NCI-H1092 (cell line): ENCODE data around the gene GORASP1.
A peak's percentile ranks its signal among the peaks of the same experiment; 100 is the strongest.
"Not testable (repeated sequence)": the region's sequence is repeated elsewhere in the genome, so short reads cannot be mapped to it uniquely, and the experiment has no call there.

ENCODE experiments used
- DNase-seq: peaks from one replicate; lab custom pipeline; 2025; lab: John Stamatoyannopoulos, UW

The GORASP1 gene

DNA sequence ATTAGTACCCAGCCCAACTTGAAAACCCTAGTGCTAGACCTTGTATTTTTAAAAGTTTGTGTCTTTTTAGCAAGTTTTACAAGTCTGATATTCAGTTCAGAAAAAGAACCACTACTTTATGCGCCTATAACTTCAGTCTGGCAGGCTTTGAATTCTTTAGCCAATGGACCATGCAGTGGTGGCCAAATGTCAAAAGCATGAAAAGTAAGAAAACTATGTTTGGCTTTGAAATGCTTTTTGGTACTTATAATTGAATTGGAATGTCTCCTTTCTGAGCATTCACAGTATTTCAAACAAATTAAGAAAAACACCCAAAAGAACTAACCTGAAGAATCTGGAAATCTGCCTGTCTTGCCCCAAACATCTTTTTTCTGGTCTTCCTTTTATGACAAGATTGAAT is 42.8 kb downstream of the GORASP1 start:
- DNase-seq: no peak

DNA sequence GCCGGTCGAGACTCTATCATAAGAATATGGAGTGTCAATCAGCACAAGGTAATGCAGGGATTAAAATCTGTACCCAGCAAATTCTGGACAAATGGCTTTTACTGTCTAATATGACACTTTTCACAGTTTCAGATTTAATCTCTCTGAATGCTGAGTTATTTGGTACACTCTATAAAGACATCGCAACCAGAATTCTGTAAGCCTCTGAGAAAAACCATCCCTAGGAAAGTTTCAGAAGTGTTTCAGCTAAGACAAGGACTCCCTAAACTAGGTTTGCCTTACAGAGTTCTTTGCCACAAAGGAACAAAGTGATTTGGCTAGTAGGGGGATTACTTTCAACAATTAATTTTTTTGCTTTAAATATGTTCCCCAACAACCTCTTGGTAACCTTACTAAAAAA is 44.3 kb downstream of the GORASP1 start:
- DNase-seq: no peak

DNA sequence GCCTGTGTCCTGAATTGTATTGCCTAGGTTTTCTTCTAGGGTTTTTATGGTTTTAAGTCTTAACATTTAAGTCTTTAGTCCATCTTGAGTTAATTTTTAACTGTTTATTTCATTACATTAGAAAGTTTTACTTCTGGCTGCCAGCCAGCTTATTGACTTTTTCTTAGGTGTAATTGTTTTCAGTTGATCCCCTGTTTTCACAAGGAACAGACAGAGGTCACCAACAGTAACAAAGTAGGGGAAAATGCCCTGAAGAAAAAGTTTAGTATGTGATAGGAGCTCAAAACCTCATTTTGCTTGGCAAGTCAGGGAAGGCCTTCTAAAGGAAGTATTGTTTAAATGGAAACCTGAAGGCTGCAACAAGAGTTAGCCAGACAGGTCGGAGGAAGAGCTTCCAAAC is 45.2 kb downstream of the GORASP1 start:
- no peak for DNase-seq

DNA sequence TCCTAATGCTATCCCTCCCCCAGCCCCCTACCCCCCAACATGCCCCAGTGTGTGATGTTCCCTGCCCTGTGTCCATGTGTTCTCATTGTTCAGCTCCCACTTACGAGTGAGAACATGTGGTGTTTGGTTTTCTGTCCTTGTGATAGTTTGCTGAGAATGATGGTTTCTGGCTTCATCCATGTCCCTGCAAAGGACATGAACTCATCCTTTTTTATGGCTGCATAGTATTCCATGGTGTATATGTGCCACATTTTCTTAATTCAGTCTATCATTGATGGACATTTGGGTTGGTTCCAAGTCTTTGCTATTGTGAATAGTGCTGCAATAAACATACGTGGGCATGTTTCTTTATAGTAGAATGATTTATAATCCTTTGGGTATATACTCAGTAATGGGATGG is 46.2 kb downstream of the GORASP1 start:
- DNase-seq: not testable (repeated sequence)

DNA sequence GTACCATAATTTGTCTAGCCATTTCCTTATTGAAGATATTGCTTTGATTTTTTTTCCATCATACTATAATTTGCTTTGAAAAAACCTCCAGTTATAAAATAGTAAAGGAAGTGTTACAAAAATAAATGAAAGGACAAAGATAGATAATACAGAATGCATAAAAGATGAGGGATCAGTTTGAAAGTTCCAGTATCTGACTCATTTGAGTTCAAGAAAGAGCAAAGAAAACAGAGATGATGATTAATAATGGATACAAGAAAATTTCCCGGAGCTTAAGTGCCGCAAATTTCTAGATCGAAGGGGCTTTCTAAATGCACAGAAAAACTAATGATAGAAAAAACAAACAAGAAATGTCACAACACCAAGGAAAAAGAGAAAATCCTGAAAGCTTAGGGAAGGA is 51.3 kb downstream of the GORASP1 start:
- DNase-seq: no peak

DNA sequence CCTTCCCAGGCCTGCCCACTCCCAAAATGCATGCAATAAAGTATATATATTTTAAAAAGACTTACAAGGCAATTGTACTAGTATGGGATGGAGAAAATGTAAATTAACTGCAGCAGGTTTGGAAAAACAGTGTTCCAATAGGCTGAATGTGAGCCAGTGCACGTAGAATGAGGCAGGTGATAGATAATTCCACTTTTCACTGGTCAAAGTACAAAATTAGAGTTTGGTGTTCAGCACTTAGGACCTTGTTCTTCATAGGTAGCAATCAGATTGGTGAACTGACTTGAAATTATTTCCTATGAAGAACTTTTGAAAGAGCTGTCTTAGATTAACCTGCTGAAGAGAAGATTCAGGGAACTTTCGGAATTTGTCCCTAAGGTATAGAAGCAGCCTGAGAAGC is 53.7 kb downstream of the GORASP1 start:
- no peak for DNase-seq

DNA sequence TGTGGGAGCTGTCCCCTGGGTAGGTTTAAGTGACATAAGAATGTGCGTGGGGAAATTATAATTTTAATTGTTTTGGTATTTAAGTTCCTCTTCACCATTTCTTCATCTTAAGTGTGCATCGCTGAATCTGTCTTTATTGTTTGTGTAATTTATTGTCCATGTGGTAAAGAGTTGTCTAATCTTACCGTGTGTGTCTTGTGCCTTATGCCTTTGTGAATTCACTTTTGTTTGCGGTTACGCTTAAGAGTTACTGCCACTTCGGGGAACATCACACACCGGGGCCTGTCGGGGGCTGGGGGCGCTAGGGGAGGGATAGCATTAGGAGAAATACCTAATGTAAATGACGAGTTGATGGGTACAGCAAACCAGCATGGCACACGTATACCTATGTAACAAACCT is 54.8 kb downstream of the GORASP1 start:
- no peak for DNase-seq

DNA sequence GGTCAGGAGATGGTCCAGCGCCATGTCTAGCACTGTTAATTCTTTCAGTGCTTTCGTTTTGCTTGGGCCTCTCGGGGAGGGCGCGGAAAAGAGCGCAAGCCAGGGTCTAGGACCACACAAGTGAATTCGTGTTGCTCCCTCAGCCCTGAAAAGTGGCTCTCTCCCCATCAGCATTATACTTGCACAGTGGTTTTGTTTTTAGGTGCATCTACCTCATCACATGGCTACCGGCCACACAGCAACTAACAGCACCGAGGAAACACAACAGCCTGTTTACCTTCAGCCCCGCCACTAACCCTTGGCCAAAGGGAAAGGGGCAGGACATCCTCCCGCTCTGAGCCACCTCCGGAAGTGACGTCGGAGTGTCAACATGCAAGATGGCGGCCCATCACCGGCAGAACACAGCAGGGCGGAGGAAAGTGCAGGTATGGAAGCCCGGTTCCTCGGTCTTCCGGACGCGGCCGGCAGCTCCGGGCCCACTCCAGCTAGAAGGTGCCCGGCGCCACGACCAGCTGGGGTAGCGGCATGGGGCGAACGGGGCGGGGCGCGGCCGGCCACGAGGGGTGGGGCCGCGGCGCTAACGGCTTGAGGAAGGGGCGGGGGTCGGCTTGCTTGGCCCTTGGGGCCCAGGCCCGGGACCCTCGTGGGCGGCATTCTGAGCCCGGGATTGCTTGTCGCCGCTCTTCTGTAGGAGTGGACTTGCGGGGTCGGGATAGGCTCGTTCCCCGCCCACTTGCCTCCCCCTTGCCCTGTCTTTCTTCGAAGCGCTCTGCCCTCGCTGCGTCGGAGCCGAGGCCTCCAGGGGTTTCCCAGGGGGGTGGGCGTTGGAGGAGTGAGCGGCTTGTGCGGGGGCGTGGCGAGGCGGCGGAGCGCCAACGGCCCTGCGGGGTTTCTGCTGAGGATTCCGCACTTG is 55.5 kb downstream of the GORASP1 start, which contains the start of the genes SCN11A and WDR48:
SCN11A (minus strand) TSS at position 296 of the 913 bp plus-strand sequence. CDS start 101,582 bp downstream, outside the sequence.
WDR48 (plus strand) TSS at position 368 of the 913 bp plus-strand sequence; CDS start at position 378, 10 bp downstream.
- DNase-seq: peak; percentile 82

DNA sequence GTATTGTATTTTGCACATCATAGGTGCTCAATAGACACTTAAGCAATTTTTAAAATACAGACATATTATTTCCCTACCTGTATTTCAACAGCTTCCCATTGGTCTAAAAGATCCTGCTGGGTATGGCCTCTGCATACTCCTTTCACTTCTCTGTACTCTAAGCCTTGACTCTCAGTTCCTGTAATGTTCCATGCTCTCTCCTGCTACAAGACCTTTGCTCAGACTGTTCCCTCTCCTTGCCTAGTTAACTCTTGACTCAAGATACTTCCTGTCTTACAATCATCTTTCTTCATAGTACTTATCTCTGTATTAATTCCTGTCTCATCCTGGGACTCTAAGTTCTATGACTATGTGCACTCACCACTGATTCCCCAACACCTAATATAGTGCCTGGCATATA is 57.4 kb downstream of the GORASP1 start:
- DNase-seq: no peak
